ENCODE data around the gene ETV6.

DNA sequence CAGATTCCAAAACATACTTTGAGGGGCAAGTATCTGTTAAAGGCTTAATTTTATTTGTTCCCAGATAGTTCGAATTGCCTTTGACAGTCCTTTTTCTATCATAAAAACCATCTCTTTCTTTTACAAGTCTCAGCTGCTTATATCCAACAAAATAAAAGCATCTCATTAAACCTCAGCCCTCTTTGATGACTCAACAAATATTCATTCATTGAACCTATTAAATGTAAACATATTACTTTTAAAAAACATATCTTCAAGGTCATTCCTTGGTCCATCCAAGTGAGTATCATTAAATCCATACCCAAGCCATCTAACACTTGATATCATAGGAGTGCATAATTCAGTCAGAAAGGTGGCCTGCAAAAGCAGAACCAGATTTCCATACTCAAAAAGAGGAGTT, 266.6 kb downstream of the ETV6 start:
- TF ChIP-seq, protein P1, sequence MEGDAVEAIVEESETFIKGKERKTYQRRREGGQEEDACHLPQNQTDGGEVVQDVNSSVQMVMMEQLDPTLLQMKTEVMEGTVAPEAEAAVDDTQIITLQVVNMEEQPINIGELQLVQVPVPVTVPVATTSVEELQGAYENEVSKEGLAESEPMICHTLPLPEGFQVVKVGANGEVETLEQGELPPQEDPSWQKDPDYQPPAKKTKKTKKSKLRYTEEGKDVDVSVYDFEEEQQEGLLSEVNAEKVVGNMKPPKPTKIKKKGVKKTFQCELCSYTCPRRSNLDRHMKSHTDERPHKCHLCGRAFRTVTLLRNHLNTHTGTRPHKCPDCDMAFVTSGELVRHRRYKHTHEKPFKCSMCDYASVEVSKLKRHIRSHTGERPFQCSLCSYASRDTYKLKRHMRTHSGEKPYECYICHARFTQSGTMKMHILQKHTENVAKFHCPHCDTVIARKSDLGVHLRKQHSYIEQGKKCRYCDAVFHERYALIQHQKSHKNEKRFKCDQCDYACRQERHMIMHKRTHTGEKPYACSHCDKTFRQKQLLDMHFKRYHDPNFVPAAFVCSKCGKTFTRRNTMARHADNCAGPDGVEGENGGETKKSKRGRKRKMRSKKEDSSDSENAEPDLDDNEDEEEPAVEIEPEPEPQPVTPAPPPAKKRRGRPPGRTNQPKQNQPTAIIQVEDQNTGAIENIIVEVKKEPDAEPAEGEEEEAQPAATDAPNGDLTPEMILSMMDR (IDR thresholded peaks at IDR 0.05): no peak
- TF ChIP-seq EP300 (IDR thresholded peaks at IDR 0.05) (no peak), POLR2AphosphoS5 (IDR thresholded peaks at IDR 0.05) (no peak), POLR2A (IDR thresholded peaks at IDR 0.05) (no peak)

All from upper lobe of left lung (tissue), 4 donors.